GM12865 (cell line): ENCODE results near the gene MUS81.

Experiments used
- DNase-seq: peaks from one replicate; pipeline ENCODE4 v3.0.0; 2010; ENCODE audit warnings: low read depth
- H3K4me3 ChIP-seq: 2 replicates; pipeline ENCODE4 v1.5.1; 2011; ENCODE audit warnings: mild to moderate bottlenecking, low read depth, low read length, control low read depth
- TF ChIP-seq, protein P1 (sequence below): IDR thresholded peaks from 2 replicates; pipeline ENCODE4 v1.5.1; 2011; ENCODE audit warnings: low read length, control low read depth, low read depth, inconsistent platforms; ENCODE audit not compliant: insufficient read depth; ENCODE audit errors: missing control alignments

The MUS81 gene, protein sequence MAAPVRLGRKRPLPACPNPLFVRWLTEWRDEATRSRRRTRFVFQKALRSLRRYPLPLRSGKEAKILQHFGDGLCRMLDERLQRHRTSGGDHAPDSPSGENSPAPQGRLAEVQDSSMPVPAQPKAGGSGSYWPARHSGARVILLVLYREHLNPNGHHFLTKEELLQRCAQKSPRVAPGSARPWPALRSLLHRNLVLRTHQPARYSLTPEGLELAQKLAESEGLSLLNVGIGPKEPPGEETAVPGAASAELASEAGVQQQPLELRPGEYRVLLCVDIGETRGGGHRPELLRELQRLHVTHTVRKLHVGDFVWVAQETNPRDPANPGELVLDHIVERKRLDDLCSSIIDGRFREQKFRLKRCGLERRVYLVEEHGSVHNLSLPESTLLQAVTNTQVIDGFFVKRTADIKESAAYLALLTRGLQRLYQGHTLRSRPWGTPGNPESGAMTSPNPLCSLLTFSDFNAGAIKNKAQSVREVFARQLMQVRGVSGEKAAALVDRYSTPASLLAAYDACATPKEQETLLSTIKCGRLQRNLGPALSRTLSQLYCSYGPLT

DNA sequence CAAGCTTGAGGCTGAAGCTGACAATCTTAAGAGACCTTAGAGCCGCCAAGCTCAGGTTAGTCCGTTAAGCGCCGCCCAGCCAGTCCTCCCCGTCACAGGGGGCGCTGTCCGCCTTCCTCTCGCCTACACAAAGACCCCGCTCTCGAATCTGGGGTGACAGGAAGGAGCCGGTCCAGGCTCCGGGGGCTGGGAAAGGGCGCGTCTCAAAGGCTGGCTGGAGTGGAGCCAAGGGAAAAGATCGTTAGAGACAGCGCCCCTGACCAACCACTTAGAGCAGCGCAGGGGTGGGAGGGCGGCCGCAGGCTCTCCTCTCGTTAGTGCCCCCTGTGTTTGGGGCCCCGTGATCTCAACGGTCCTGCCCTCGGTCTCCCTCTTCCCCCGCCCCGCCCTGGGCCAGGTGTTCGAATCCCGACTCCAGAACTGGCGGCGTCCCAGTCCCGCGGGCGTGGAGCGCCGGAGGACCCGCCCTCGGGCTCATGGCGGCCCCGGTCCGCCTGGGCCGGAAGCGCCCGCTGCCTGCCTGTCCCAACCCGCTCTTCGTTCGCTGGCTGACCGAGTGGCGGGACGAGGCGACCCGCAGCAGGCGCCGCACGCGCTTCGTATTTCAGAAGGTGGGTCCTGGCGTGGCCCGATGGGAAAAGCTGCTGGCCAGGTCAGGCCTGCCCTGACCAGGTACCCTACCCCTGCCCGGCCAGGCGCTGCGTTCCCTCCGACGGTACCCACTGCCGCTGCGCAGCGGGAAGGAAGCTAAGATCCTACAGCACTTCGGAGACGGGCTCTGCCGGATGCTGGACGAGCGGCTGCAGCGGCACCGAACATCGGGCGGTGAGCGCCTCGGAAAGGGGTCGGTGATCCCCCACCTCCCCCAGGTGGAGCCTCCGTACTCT lies at the start of gene MUS81:
Gene MUS81 (plus strand): TSS at position 156 of the 887 bp plus-strand sequence. CDS start 321 bp downstream, at position 477.
- peak within 1 kb of the TSS; percentile 69 for H3K4me3 ChIP-seq
- TF ChIP-seq, protein P1, sequence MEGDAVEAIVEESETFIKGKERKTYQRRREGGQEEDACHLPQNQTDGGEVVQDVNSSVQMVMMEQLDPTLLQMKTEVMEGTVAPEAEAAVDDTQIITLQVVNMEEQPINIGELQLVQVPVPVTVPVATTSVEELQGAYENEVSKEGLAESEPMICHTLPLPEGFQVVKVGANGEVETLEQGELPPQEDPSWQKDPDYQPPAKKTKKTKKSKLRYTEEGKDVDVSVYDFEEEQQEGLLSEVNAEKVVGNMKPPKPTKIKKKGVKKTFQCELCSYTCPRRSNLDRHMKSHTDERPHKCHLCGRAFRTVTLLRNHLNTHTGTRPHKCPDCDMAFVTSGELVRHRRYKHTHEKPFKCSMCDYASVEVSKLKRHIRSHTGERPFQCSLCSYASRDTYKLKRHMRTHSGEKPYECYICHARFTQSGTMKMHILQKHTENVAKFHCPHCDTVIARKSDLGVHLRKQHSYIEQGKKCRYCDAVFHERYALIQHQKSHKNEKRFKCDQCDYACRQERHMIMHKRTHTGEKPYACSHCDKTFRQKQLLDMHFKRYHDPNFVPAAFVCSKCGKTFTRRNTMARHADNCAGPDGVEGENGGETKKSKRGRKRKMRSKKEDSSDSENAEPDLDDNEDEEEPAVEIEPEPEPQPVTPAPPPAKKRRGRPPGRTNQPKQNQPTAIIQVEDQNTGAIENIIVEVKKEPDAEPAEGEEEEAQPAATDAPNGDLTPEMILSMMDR: peak; percentile 81
- peak; percentile 99 for DNase-seq

DNA sequence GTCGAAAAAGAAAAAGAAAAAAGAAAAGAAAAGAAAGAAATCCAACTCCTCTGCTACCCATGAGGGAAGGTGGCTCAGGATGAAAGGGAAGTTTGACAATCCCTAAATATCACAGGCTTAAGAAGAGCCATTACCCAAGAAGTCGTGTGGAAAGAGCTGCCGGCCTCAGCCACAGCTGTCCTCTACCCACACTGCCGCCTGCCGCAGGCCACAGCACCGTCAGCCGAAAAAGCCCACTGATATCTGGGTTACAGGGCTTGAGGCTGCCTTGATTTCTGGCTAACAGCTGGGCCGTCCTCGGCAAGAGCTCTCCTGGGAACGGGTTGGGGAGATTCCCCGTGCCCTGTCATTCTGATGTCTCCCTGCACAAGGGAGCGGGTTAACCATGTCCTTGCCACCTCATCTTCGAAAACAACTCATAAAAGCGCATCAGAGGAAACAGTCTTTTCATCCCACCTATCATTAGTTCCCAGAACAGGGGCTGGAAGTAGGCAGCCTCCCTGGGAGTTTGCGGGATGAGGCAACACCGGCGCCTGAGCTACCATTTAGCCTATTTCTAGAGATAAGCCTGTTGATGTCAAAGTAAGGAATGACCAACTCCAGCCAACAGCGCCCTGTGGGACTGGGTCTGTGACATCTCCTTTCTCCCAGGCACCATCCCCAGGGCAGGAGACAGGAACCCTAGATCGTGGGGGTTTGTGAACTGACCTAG lies 48.3 kb upstream of the MUS81 start:
- TF ChIP-seq, protein P1: no peak
- no peak overlapping the region for H3K4me3 ChIP-seq
- DNase-seq: peak; percentile 28

DNA sequence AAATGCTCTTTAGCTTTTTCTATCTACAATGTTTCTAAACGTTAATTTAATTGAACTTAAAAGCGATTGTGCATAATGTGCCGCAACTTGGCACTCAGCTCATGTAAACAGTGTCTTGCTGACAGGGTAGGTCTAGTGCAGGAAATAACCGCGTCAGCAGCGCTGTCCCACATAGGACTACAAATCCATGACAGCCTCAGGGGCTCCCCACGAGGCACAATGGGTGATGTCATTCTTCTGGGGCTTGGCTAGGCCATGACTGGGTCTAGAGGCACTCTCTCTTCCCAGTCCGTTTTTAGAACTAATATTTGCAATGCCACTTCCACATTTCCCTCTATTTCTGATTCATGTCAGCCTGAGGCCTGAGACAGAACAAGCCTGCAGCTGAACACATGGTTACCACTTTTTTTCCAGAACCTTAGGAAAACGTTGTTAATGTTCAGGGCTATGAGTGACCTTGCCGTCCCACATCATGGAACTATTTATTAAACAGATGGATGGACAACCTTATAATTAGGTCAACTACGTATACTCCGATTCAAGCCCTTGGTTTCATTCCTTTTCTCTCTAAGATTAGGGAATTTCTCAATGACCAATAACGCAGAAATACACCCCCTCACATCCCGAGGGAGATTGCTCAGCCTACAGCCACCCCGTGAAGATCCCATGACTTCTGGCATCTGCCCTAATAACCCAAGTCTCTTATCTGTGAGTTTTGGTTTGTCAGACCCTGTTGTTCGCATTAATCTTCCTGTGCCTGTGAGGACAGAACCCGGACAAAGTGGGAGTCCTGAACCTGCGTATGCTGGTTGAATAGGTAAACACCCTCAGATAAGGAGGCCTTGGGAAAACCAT lies 45.9 kb upstream of the MUS81 start:
- no peak for DNase-seq

DNA sequence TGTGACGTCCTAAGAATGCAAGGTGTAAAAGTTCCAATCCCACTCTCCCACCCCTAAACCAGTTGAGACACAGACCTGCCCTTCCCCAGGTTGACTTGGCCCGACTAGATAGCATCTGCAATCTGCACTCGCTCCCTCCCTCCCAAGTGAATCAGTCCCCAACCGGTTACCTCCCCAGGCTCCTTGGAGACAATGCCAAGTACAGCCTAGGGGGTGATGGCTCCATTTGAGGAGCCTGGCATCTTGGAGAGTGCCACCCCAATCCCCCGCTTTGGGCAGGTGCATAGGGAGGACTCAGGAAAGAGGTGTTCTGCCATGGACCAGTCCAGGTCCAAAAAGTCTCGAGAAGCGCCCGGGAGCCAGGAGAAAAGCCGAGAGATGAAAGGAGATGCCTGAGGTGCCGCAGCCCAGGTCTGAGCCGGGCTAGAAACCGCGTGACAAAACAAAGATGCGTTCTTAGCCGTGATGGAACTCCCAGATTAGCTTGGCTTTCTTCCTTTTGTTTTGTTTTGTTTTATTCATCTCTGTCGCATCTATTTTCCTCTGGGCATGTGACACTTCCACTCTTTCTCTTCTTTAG lies 45.2 kb upstream of the MUS81 start:
- DNase-seq: no peak
- TF ChIP-seq, protein P1: no peak
- H3K4me3 ChIP-seq: no peak overlapping the region

More for the DNA sequence above, 45.9 kb upstream of the MUS81 start:
- H3K4me3 ChIP-seq: no peak overlapping the region
- TF ChIP-seq, protein P1: no peak

DNA sequence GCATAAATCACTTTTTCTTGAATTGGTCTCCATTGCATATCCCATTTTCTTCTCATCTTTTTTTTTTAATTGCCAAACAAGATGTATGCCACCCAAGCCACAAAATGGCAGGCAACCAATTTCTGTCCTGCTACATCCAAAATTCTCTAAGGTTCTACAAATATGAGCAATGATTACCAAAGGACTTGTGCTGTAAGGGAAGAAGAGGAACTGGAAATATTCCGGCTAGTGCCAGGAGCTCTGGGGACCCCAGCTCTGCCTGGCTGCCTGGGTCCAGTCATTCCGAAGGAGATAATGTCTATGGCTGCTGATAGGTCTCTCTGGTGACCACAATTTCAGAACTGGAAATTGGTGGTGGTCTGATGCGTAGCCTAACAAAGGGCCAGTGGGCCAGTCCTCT lies 43.5 kb upstream of the MUS81 start:
- H3K4me3 ChIP-seq: no peak overlapping the region
- TF ChIP-seq, protein P1: no peak
- no peak for DNase-seq
